Measurements from ENCODE around the gene SLC39A11. TPM values are rescaled to one million over a fixed set of nuclear protein-coding genes. Genes with fewer than 3 reads are reported as not detected.

The SLC39A11 gene
- total and polyA plus RNA-seq, 2 of the 13 experiments (the other 11 are each of a cell fraction or from before 2014, with no cell fraction given) = 17.2 to 31.5 TPM

DNA sequence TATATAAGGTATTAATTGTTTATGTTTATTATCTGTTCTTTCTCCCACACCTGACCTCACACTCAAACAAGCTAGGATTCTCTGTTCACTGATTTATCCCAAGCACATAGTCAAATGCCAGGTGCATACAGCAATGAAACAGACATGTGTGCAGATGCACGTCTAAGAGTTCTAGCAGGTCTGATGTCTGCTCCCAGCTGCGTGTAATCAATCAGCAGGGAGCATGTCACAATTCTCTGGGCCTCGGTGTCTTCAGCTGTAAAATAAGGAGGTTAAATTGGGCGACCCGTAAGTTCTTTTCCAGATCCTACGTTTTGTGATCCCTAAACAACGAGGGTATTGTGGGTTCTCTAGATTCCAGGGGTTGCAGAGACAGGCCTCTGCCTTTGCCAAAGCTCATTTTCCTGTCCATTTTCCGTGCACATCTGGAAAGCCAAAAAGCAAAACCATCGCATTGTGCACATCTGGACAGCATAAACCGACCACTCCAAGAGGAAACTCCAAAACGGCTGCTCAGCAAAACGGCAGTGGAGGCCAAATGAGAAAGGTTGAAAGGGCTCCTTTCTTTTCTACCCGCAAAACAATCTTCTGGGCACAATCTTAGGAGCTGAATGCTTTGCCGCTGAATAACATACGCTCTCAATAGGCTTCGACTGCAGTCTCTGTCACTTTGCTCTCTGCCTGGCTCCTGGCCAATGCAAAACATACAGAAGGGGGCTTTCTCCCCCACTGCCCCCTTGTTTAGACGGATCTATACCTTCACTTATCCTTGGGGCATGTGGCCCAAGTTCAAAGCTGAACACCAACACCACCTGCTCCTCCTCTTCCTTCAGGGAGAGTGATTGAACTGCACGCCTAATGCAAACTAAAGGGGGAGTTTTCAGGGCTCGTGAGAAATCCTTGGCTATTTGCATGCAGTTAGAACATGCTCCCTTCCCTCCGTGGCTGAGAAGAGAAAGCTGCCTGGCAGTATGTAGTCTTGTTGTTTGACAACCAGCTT is 426.3 kb downstream of the SLC39A11 start (continued):
- TF ChIP-seq PRDM4 (CRISPR knock-in tag; IDR thresholded peaks at IDR 0.05; ENCODE audit: borderline replicate concordance) (no peak), ELF3 (CRISPR knock-in tag; IDR thresholded peaks at IDR 0.05) (0 out of 2 replicates have a peak, but pooled peaks have one; percentile 21), ARNT (IDR thresholded peaks at IDR 0.05) (no peak), ZNF512B (CRISPR knock-in tag; IDR thresholded peaks at IDR 0.05; ENCODE audit: borderline replicate concordance) (0 out of 2 replicates have a peak, but pooled peaks have one; percentile 63), ZNF280D (CRISPR knock-in tag; IDR thresholded peaks at IDR 0.05) (0 out of 2 replicates have a peak, but pooled peaks have one; percentile 40), GATAD2A (CRISPR knock-in tag; IDR thresholded peaks at IDR 0.05) (peak; percentile 71), FOXP1 (IDR thresholded peaks at IDR 0.05) (no peak), FOXP1 (CRISPR knock-in tag; IDR thresholded peaks at IDR 0.05) (peak; percentile 36; the same call in 1 of the 2 replicates), RAD21 (CRISPR knock-in tag; IDR thresholded peaks at IDR 0.05) (no peak), MED1 (CRISPR knock-in tag; IDR thresholded peaks at IDR 0.05) (0 out of 2 replicates have a peak, but pooled peaks have one; percentile 13), ZBTB20 (CRISPR knock-in tag; IDR thresholded peaks at IDR 0.05; ENCODE audit: borderline replicate concordance, low read depth) (peak; percentile 75; the same call in 1 of the 2 replicates), ZNF567 (CRISPR knock-in tag; IDR thresholded peaks at IDR 0.05; ENCODE audit: borderline replicate concordance) (no peak), SOX6 (IDR thresholded peaks at IDR 0.05) (no peak), SOX6 (CRISPR knock-in tag; IDR thresholded peaks at IDR 0.05) (peak; percentile 46; the same call in 1 of the 2 replicates), ZNF33B (CRISPR knock-in tag; IDR thresholded peaks at IDR 0.05) (no peak), MIER3 (CRISPR knock-in tag; IDR thresholded peaks at IDR 0.05; ENCODE audit: borderline replicate concordance) (no peak)
- TF ChIP-seq, protein P1, sequence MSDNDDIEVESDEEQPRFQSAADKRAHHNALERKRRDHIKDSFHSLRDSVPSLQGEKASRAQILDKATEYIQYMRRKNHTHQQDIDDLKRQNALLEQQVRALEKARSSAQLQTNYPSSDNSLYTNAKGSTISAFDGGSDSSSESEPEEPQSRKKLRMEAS (IDR thresholded peaks at IDR 0.05) = peak; percentile 55; the same call in 1 of the 2 replicates
- TF ChIP-seq, protein P2, sequence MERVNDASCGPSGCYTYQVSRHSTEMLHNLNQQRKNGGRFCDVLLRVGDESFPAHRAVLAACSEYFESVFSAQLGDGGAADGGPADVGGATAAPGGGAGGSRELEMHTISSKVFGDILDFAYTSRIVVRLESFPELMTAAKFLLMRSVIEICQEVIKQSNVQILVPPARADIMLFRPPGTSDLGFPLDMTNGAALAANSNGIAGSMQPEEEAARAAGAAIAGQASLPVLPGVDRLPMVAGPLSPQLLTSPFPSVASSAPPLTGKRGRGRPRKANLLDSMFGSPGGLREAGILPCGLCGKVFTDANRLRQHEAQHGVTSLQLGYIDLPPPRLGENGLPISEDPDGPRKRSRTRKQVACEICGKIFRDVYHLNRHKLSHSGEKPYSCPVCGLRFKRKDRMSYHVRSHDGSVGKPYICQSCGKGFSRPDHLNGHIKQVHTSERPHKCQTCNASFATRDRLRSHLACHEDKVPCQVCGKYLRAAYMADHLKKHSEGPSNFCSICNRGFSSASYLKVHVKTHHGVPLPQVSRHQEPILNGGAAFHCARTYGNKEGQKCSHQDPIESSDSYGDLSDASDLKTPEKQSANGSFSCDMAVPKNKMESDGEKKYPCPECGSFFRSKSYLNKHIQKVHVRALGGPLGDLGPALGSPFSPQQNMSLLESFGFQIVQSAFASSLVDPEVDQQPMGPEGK (CRISPR knock-in tag; IDR thresholded peaks at IDR 0.05) = peak; percentile 86

Data from HepG2 (cell line).